Hematopoietic multipotent progenitor cell treated with erythropoietin and hydrocortisone succinate and interleukin-3 and kit ligand, for 17 days (in vitro differentiated cells): ENCODE data around the gene OGFOD3.
"Not testable (repeated sequence)": the region's sequence is repeated elsewhere in the genome, so short reads cannot be mapped to it uniquely, and the experiment has no call there.

Experiments used
- DNase-seq: peaks from one replicate; pipeline ENCODE4 v3.0.0-alpha.2; 2015; ENCODE audit warnings: low spot score

OGFOD3 gene

DNA sequence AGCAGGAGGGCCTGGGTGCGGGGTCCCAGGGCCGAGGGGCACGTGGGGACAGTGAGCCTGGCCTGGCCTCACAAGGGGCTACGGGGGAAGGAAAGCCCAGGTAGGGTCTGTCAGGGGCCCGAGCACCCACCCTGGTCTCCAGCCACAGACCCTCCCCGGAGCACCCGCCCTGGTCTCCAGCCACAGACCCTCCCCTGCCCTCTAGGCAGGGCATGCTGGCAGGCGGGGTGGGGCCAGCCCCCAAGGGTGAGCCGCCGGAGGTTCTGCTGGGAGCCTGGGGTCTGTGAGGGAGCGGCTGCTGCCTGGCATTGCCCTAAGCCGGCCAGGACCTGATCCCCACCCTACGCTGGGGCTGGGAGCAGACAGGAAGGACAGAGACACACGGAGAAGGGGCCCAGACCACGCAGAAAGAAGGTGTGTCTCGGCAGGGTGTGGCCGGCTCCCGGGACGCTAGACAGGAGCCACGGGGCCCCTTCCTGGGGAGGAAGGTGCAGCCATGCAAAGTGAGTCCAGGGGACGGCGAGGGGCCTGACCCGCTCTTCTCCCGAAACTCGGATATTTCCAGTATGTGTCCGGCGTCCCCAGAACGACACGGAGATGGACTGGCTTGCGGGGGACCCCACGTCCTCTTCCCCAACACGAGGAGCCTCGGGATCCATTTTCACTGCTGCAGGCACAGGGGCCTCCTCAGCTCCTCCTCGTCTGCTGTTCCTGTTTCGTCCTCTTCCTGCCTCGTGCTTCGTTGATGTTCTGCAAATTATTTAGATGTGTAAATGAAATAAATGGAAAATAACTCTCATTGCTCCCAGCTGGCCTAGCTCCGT lies 31.3 kb downstream of the OGFOD3 start:
- no peak for DNase-seq

DNA sequence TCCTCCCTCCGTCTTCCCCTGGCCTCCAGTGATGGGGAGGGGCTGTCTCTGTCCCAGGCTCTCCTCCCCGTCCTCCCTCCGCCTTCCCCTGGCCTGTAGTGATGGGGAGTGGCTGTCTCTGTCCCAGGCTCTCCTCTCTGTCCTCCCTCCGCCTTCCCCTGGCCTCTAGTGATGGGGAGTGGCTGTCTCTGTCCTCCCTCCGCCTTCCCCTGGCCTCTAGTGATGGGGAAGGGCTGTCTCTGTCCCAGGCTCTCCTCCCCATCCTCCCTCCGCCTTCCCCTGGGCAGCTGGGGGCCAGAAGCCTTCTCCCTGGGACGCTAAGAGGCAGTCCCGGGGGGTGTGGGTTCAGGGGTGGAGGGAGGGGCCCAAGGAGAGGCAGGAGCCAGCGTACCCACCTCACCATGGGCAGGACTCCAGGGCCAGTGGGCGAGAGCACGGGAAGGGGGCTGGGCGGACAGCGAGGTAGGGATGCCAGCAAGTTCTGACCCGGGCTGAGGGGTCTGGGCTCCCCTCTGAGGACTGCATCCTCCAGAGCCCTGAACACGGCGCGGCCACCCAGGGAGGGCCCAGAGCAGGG lies 32.0 kb downstream of the OGFOD3 start:
- no peak for DNase-seq

DNA sequence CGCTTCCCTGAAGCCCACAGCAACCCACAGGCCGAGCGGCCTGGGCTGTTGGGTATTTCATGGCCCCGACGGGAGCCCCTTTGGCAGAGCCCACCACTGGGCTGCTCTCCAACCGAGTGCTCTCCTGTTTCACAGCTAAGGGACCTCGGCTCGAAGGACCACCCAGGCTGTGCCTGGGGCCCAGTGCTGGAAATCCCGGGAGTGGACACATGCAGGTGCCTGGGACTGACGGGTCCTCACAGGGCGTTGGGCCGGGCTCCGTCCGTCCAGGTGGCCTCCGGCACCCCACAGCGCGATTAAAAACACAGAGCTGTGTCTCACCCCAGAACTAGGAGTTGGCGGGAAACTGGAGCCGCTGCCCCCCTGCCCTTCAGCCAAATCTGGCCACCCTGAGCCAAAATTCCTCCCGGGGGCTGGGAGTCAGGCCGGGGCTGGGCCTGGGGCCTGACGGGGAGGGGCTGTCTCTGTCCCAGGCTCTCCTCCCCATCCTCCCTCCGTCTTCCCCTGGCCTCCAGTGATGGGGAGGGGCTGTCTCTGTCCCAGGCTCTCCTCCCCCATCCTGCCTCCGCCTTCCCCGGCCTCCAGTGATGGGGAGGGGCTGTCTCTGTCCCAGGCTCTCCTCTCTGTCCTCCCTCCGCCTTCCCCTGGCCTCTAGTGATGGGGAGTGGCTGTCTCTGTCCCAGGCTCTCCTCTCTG lies 32.7 kb downstream of the OGFOD3 start:
- no peak for DNase-seq

DNA sequence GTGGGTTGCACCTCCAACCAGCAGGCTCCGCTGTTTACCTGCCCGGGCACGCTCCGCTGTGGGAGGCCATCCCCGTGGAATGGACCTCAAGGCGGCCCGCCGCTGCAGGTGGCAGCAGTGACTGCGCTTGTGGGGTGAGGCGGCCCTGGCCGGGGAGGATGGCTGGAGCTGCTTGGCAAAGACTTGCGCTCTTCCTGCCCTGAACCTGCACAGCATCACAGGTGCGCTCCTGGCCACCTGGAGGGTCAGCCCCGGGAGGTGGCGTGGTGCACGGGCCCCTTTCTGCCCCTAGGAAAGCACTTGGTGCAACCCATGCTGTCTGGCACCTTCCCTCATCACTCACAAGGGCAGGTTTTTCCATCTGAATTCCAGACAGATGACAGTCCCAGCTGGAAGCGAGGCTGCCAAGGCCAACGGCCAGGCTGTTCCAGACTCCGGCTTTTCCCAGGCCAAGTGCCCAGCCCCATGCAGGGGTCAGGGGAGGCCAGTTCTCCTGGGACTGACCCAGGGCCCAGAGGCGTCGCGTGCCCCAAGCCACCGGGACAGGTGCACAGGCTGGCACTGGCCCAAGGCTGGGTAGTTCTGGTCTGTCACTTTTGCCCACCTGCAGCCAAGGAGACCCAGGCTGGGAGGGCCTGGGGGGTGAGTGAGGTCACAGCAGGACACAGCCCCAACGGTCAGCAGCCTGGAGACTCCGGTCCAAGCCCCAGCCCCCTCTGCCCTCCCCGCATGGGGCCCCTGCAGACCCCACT lies 33.5 kb downstream of the OGFOD3 start:
- DNase-seq, result no peak

- DNase-seq, result no peak
Observed at GRCh38 chr17:82384051-82384729, 34.2 kb downstream of the OGFOD3 start.

DNA sequence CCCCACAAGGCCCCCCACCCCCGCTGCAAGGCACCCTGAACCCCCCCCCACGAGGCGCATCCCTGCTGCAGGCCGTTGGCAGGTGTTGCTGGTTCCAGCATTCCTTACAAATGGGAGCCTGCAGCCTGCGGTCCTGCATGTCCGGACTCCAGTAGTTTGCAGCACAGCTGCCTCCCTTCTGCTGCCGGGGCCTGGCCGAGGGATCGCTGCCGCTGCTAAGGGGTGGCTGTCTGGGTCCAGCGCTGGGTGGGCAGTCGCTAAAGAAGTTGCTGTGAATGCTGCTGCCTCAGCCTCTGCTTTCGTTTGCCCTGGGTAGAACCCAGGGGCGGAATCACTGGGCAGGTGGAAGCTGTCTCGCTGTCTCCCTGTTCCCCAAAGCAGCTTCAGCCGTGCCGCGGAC lies 35.0 kb downstream of the OGFOD3 start:
- DNase-seq, result no peak

- DNase-seq, result no peak
Observed at GRCh38 chr17:82382933-82383255, 35.5 kb downstream of the OGFOD3 start.

DNA sequence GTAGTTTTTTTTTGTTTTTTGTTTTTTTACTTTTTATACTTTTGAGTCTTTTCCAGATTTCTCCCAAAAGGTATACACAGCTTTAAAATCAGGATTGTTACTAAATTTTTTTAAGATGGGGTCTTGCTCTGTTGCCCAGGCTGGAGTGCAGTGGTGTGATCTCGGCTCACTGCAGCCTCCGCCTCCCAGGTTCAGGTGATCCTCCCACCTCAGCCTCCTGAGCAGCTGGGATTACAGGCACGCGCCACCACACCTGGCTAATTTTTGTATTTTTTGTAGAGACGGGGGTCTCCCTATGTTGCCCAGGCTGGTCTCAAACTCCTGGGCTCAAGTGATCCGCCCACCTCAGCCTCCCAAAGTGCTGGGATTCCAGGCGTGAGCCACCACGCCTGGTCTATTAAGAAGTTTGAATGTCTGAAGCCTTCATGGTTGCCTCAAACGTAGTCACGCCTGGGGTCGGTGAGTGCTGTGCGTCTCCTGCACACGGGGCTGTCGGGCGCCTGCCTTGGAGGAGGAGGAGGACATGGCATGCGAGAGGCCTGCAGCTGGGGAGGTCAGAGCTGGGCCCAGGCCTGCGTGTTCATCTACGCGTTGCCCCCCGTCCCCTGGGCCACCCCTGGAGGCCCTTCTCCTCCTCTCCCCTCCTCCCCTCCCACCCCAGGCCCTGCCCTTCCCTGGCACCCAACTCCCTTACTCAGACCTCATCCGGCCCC lies 36.0 kb downstream of the OGFOD3 start:
- not testable (repeated sequence) for DNase-seq

DNA sequence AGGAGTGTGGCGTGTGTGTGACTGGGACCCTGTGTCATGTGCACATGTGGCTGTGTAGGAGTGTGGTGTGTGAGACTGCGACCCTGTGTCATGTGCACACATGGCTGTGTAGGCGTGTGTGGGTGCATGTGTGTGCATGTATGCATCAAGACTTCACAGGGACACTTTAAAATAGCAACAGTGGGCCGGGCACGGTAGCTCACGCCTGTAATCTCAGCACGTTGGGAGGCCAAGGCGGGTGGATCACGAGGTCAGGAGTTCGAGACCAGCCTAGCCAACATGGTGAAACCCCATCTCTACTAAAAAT lies 36.7 kb downstream of the OGFOD3 start:
- DNase-seq, result not testable (repeated sequence)

- DNase-seq, result no peak
Observed at GRCh38 chr17:82380860-82381702, 37.3 kb downstream of the OGFOD3 start.

GRCh38 chr17:82378741-82379021 lies 39.7 kb downstream of the OGFOD3 start:
- DNase-seq, result no peak

GRCh38 chr17:82377924-82378740 lies 40.3 kb downstream of the OGFOD3 start:
- no peak for DNase-seq

DNA sequence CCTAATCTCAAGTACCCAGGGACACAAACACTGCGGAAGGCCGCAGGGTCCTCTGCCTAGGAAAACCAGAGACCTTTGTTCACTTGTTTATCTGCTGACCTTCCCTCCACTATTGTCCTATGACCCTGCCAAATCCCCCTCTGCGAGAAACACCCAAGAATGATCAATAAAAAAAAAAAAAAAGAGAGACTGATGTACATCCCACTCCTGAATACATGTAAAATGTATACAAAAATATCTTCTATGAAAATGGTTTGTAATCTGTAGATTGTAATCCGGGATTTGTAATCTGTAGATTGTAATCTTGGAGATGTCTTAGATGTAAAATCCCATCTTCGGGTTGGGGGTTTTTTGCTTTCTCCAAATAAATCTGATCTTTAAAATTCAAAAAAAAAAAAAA lies 41.1 kb downstream of the OGFOD3 start:
- not testable (repeated sequence) for DNase-seq

GRCh38 chr17:82376042-82376730 lies 42.2 kb downstream of the OGFOD3 start:
- DNase-seq, result no peak

DNA sequence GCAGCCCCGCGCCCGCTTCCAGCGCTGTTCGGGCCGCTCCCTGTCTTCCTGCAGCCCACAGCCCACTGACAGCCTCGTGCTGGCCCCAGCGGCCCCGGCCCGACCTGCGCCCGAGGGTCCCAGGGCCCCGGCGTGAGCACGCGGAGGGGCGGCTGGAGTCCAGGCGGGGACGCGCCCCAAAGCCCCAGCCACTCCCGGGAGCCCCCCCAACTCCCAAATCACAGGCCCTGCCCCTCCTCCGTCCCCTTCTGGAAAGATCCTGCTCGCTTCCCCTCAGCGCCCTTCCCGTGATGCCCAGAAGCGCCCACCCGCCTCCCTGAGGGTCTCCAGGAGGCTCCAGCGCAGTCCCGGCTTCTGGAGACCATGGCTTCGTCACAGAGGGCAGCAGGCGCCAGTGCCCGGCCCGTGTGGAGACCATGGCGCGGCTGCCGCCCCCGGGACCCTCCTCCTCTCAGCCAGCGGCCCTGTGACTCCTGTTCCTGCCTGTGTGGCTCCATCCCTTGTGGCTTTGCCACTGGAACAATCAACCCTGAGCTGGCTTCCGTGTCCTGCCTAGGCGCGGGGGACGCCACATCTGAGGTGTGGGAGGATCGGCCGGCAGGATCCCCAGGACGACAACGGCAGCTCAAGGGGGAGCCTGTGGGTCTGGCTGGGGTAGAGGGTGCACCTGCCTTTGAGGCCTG lies 42.9 kb downstream of the OGFOD3 start:
- no peak for DNase-seq

DNA sequence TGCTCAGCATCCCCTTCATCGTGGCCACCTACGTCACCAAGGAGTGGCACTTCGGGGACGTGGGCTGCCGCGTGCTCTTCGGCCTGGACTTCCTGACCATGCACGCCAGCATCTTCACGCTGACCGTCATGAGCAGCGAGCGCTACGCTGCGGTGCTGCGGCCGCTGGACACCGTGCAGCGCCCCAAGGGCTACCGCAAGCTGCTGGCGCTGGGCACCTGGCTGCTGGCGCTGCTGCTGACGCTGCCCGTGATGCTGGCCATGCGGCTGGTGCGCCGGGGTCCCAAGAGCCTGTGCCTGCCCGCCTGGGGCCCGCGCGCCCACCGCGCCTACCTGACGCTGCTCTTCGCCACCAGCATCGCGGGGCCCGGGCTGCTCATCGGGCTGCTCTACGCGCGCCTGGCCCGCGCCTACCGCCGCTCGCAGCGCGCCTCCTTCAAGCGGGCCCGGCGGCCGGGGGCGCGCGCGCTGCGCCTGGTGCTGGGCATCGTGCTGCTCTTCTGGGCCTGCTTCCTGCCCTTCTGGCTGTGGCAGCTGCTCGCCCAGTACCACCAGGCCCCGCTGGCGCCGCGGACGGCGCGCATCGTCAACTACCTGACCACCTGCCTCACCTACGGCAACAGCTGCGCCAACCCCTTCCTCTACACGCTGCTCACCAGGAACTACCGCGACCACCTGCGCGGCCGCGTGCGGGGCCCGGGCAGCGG lies 43.6 kb downstream of the OGFOD3 start:
- DNase-seq, result no peak

DNA sequence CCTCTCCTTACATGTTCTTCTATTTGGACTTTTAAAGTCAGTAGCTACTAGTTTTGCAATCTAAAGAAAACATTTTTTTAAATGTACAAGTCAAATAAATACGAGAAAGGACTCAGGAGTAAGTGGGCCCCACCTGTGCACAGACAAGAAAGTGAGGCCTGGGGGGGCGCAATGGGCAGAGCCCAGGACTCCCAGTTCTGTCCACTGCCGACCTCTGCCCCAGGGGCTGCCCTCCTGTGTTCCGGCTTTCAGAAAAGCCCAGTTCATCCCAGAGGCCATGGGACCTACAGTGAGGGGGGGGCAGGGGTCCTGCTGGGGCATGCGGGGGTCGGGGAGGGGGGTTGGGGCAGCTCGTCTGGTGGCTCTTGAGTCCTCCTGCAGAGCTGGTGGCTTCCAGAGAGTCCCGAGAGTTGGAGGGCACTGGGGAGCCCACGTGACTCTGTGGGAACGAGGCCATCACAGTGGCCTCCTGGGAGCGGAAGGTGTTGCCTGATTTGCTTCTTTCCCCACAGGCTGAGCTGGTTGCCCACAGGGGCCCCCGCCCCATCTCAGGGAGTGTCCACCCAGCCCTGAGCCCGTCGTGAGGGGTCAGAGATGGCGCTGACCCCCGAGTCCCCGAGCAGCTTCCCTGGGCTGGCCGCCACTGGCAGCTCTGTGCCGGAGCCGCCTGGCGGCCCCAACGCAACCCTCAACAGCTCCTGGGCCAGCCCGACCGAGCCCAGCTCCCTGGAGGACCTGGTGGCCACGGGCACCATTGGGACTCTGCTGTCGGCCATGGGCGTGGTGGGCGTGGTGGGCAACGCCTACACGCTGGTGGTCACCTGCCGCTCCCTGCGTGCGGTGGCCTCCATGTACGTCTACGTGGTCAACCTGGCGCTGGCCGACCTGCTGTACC lies 44.4 kb downstream of the OGFOD3 start:
- no peak for DNase-seq
